K562 (cell line): Measurements from ENCODE around the gene DPEP2. TPM values are rescaled to one million over a fixed set of nuclear protein-coding genes. Genes with fewer than 3 reads are reported as not detected.

Experiments used
- ATAC-seq: fragments of 200-7000 bp; cut with Tn5 transposase; 3 replicates; pipeline ENCODE4 v1.9.1; 2020; ENCODE audit warnings: moderate library complexity
- BruUV-seq: library from RNA; stranded (reverse); fragments of 400-500 nt; replicated peaks from 2 replicates; lab custom pipeline; 2021; lab: Mats Ljungman, UMichigan
- CTCF ChIA-PET: fragments of 300-600 bp; formaldehyde crosslinking; extraction: SDS; loops from one replicate; lab custom pipeline; 2021; ENCODE audit warnings: low intra/inter-chr PET ratio; lab: Yijun Ruan, JAX
- POLR2A ChIA-PET: fragments of 300-600, 350-650 bp; sonication (Branson Sonifier 250); formaldehyde crosslinking; extraction: SDS; loops from one replicate; lab custom pipeline; 2021; ENCODE audit warnings: antibody characterized with exemption, inconsistent platforms; lab: Yijun Ruan, JAX
- DNase-seq, 4 experiments: peaks; one replicate each; pipeline versions ENCODE4 v3.0.0 to v3.0.0-alpha.2; 2011 to 2018; ENCODE audit warnings: low spot score in 3 of 4, mixed read lengths in 3 of 4; ENCODE audit errors: extremely low read depth in 1 of 4
- FAIRE-seq: peaks from 2 replicates; lab custom pipeline; 2011; peaks lifted over from hg19 to GRCh38; lab: Jason Lieb, UNC
- H2AFZ ChIP-seq: 2 replicates; pipeline ENCODE4 v1.6.0; 2011; ENCODE audit warnings: low read depth, low read length, control low read depth, inconsistent platforms
- H3K27ac ChIP-seq: fragments of 200-600 bp; 3 replicates; pipeline ENCODE4 v1.8.0; 2011; ENCODE audit warnings: low read depth, mild to moderate bottlenecking, control low read depth, inconsistent platforms, low read length, moderate library complexity, mixed read lengths; ENCODE audit errors: extremely low read depth
- H3K27me3 ChIP-seq, 2 experiments: fragments of 300-600 bp in 1 of 2; 2 replicates in 1 of 2; 3 replicates in 1 of 2; pipeline versions ENCODE4 v1.6.0 to v1.8.0; 2011; ENCODE audit warnings: inconsistent platforms in 2 of 2, low read length in 2 of 2, mild to moderate bottlenecking in 1 of 2, mixed read lengths in 1 of 2, moderate library complexity in 1 of 2; ENCODE audit not compliant: control insufficient read depth in 2 of 2, insufficient read depth in 2 of 2
- H3K36me3 ChIP-seq: fragments of 300-600 bp; 3 replicates; pipeline ENCODE4 v1.8.0; 2011; ENCODE audit warnings: mild to moderate bottlenecking, low read length, inconsistent platforms; ENCODE audit not compliant: control insufficient read depth, insufficient read depth
- H3K4me1 ChIP-seq, 2 experiments: fragments of 200-600 bp in 1 of 2; replicated peaks in 1 of 2; 2 replicates in 1 of 2; 3 replicates in 1 of 2; pipeline versions ENCODE4 v1.5.1 to v1.8.0; 2011; ENCODE audit warnings: inconsistent platforms in 2 of 2, low read length in 2 of 2, mild to moderate bottlenecking in 1 of 2, mixed read lengths in 1 of 2, moderate library complexity in 1 of 2; ENCODE audit not compliant: control insufficient read depth in 2 of 2, insufficient read depth in 2 of 2
- H3K4me2 ChIP-seq: 2 replicates; pipeline ENCODE4 v1.6.1; 2011; ENCODE audit warnings: low read length, control low read depth, inconsistent platforms, mixed read lengths; ENCODE audit not compliant: insufficient read depth
- H3K4me3 ChIP-seq: fragments of 200-600 bp; sonication (generic), shearing (Covaris generic); 2 replicates; pipeline ENCODE4 v1.5.1; 2016; ENCODE audit warnings: control low read depth, inconsistent platforms
- H3K79me2 ChIP-seq: fragments of 200-600 bp; 3 replicates; pipeline ENCODE4 v1.8.0; 2011; ENCODE audit warnings: low read length, inconsistent platforms; ENCODE audit not compliant: control insufficient read depth, insufficient read depth
- H3K9ac ChIP-seq, 2 experiments: 2 replicates each; pipeline versions ENCODE4 v1.6.0 to v1.6.1; 2011; ENCODE audit warnings: low read depth in 2 of 2, low read length in 2 of 2, control low read depth in 1 of 2, inconsistent platforms in 1 of 2, mild to moderate bottlenecking in 1 of 2, mixed read lengths in 1 of 2; ENCODE audit not compliant: insufficient read depth in 1 of 2
- H3K9me1 ChIP-seq: one replicate; pipeline ENCODE4 v1.6.0; 2011; ENCODE audit warnings: inconsistent platforms, mild to moderate bottlenecking, low read length, moderate library complexity; ENCODE audit not compliant: control insufficient read depth, insufficient read depth
- H3K9me3 ChIP-seq: replicated peaks from 2 replicates; pipeline ENCODE4 v1.5.1; 2011; ENCODE audit warnings: low read depth, low read length, inconsistent platforms; ENCODE audit not compliant: control insufficient read depth, insufficient read depth
- H4K20me1 ChIP-seq: replicated peaks from 2 replicates; pipeline ENCODE4 v1.6.1; 2011; ENCODE audit warnings: low read length, inconsistent platforms, mixed read lengths; ENCODE audit not compliant: control insufficient read depth, insufficient read depth
- ARID1B ChIP-seq: fragments of 450-650 bp; IDR thresholded peaks from 2 replicates; pipeline ENCODE4 v1.6.1; 2016; ENCODE audit warnings: antibody characterized with exemption, mild to moderate bottlenecking, inconsistent platforms
- FOXP4 ChIP-seq: sonication (generic); formaldehyde crosslinking; IDR thresholded peaks from 2 replicates; pipeline ENCODE4 v1.8.0; 2022; ENCODE audit warnings: mild to moderate bottlenecking, missing genetic modification reagents, borderline replicate concordance
- HIVEP1 ChIP-seq: fragments of 250-450 bp; sonication (Bioruptor Pico); IDR thresholded peaks from 2 replicates; pipeline ENCODE4 v1.4.0; 2020; ENCODE audit warnings: mild to moderate bottlenecking
- HMGN3 ChIP-seq: IDR thresholded peaks from 2 replicates; pipeline ENCODE4 v1.6.1; 2011; ENCODE audit warnings: borderline replicate concordance, low read depth, mild to moderate bottlenecking, mixed read lengths, low read length; ENCODE audit not compliant: insufficient read length; ENCODE audit errors: extremely low read depth
- NKRF ChIP-seq: fragments of 450-650 bp; IDR thresholded peaks from 2 replicates; pipeline ENCODE4 v1.6.1; 2016; ENCODE audit warnings: borderline replicate concordance
- PHF8 ChIP-seq: fragments of 200-600 bp; sonication (generic); IDR thresholded peaks from 2 replicates; pipeline ENCODE4 v1.6.1; 2012; ENCODE audit warnings: mixed run types, mild to moderate bottlenecking, inconsistent platforms, low read length, moderate library complexity, borderline replicate concordance
- RB1 ChIP-seq: fragments of 450-650 bp; IDR thresholded peaks from 2 replicates; pipeline ENCODE4 v1.6.1; 2017; ENCODE audit warnings: low read depth, mild to moderate bottlenecking
- ZNF197 ChIP-seq: fragments of 200-800 bp; sonication (Bioruptor generic); IDR thresholded peaks from 2 replicates; pipeline ENCODE4 v1.6.1; 2016; ENCODE audit warnings: low read depth, missing genetic modification characterization, missing compliant biosample characterization
- ZNF384 ChIP-seq: IDR thresholded peaks from 2 replicates; pipeline ENCODE4 v1.6.1; 2012; ENCODE audit warnings: low read depth, low read length, improper control_type of control experiment
- ZNF395 ChIP-seq: fragments of 200-800 bp; sonication (Bioruptor generic); IDR thresholded peaks from 2 replicates; pipeline ENCODE4 v1.6.1; 2017; ENCODE audit warnings: missing genetic modification characterization, missing compliant biosample characterization
- WGBS: fragments of 100-300 bp; shearing (Covaris generic); methylation state at CpG from one replicate; pipeline ENCODE4 v1.1.6; 2016; ENCODE audit warnings: low coverage, mixed read lengths; ENCODE audit not compliant: insufficient coverage; ENCODE audit errors: missing lambda C conversion rate; 5-methylcytosine and 5-hydroxymethylcytosine counted together
- in situ Hi-C: fragments of 300-500 bp; cut with MboI; formaldehyde crosslinking; loops from 4 replicates; pipeline ENCODE4 v1.15.0; 2018; ENCODE audit warnings: inconsistent platforms, mixed read lengths
- intact Hi-C: fragments of 100-400 bp; cut with micrococcal nuclease; formaldehyde crosslinking; loops from 2 replicates; pipeline ENCODE4 v1.14.2; 2022
- polyA plus RNA-seq, 8 experiments: library from polyadenylated mRNA; depleted of rRNA in 4 of 8; stranded (reverse) in 5 of 8; unstranded in 3 of 8; fragments of >200 nt; fragmentation: Nextera tagmentation in 2 of 8; fragmentation: Illumina TruSeq in 1 of 8; extraction: Ambion mirVana in 2 of 8; extraction: Trizol in 1 of 8; gene quantifications; 2 replicates each; pipeline versions ENCODE4 v1.2.1 to v1.2.3, GENCODE V29; 2011 to 2014; ENCODE audit warnings: inconsistent platforms in 1 of 8, missing spikeins in 1 of 8
- total RNA-seq, 7 experiments: library from RNA; depleted of rRNA in 6 of 7; stranded (reverse); fragments of >200 nt in 6 of 7; fragmentation: Illumina TruSeq in 2 of 7; extraction: Trizol in 2 of 7; gene quantifications; 2 replicates each; pipeline versions ENCODE4 v1.2.1 to v1.2.3, GENCODE V29; 2011 to 2021; ENCODE audit warnings: low replicate concordance in 1 of 7

The DPEP2 gene
- total and polyA plus RNA-seq, 9 of the 15 experiments (the other 6 are each of a cell fraction or from before 2014, with no cell fraction given): 0.14 to 1.2 (median 0.38) TPM

DNA sequence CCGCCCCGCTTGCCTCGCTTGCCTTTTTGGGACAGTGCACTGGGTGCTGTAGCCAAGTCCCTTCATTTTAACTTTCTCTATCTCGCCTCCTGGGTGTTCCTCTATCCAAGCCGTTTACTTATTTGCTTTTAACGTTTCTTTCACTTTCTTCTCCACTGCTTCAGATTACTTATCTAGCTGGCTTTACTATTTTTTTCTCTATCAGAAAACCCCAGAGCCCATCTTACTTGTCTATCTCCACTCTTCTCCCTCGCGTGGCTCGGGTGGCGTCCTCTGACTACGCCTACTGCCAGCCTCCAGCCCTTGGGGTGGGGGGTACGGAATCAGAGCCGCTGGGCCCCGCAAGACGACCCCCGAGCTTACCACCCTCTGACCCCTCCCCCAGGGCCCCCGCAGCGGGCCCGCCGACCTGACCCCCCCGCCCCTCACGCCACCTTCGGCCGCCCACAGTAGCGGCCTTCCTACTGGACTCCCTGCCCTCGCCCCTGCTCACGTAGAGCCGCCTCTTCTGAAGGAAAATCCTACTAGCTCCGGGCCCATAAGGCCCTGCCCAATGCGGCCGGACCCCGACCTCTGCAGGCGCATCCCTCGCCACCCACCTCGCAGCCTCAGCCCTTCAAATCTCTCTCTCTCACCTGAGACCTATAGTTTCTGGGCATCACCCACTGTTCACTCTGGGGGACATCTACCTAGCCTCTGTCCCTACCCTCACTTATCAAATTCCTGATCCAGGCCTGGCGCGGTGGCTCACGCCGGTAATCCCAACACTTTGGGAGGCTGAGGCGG, 29.8 kb downstream of the DPEP2 start:
- no peaks in the 10 kb centered on the region for H3K9me3 ChIP-seq
- 29% methylated on average over 34 of the region's 40 CpGs for WGBS
- peaks cover 21 to 38% of the 10 kb centered on the region in 2 experiments; a peak in 4 of 5 replicates for H3K4me1 ChIP-seq
- CTCF ChIA-PET: no interaction called here
- in situ Hi-C loops (no loop called here), intact Hi-C loops (no loop called here)
- H3K79me2 ChIP-seq: peaks cover 28% of the 10 kb centered on the region
- peak; percentile 74 for FAIRE-seq
- peaks cover 8% of the 10 kb centered on the region for H3K9me1 ChIP-seq
- peak overlapping the region; percentile 98 for H3K4me2 ChIP-seq
- H3K27me3 ChIP-seq: no peaks in the 10 kb centered on the region
- peaks cover 14% of the 10 kb centered on the region; the same call in 2 of the 3 replicates for H3K36me3 ChIP-seq
- peak overlapping the region; percentile 97 for H2AFZ ChIP-seq
- peak overlapping the region; percentile 94 for H3K27ac ChIP-seq
- POLR2A ChIA-PET: interaction anchor here (0.5 to 1.0 kb wide), 3 partner anchors 12 to 264 kb away, joined by 3 to 4 read pairs (median 4); partner anchors contain the start of gene PSMB10
- peak; percentile 56 to 76 (median 70) for DNase-seq
- peak; percentile 18 for ATAC-seq
- no TSS peak for BruUV-seq
- H4K20me1 ChIP-seq: peaks cover 13% of the 10 kb centered on the region
- peak overlapping the region; percentile 84 for H3K4me3 ChIP-seq
- H3K9ac ChIP-seq: peak overlapping the region; percentile 95 to 97
- TF ChIP-seq HIVEP1 (CRISPR knock-in tag) (no peak), ZNF197 (CRISPR knock-in tag) (0 out of 2 replicates have a peak, but pooled peaks have one; percentile 40), HMGN3 (peak; percentile 22), RB1 (0 out of 2 replicates have a peak, but pooled peaks have one; percentile 3), FOXP4 (CRISPR knock-in tag) (no peak), ZNF384 (peak; percentile 68), ZNF395 (peak; percentile 74; the same call in 1 of the 2 replicates), ARID1B (peak; percentile 31; the same call in 1 of the 2 replicates), NKRF (no peak), PHF8 (peak; percentile 30; the same call in 1 of the 2 replicates)
